ENCODE data around the gene ACTL8.

Gene ACTL8

DNA sequence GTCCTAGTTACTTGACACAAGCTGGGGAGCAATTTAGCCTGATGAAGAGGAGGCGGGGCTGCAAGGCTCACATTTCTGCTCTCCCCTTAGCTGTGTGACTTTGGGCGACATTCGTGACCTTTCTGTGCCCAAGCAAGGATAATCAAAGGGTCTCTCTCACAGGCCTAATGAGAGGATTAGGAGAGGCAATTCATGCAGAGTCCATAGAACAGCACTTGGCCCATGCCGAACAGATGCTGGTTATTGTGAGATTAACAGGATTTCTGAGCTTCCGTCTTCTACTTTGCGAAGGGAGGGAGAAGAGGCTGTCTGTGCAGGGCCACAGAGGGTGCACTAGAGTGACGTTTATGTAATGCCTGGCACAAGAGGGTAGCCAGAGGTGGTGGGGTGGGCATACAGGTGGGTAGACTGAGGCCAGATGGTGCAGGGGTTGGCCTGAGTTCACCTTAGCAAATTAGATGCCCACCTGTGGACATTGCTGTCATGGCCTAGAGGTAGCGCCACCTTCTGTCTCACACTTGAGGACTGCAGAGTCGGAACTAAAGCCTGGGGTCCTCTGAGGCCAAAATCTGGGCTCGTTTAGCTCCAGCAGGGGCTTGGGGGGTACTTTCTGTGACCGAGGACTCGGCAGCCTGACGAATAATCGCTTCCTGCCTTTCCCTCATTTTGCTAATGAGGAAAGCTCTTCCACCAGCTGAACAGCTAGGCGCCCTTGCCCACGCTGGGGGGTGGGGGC is 18.6 kb downstream of the ACTL8 start:
- no peak for DNase-seq

DNA sequence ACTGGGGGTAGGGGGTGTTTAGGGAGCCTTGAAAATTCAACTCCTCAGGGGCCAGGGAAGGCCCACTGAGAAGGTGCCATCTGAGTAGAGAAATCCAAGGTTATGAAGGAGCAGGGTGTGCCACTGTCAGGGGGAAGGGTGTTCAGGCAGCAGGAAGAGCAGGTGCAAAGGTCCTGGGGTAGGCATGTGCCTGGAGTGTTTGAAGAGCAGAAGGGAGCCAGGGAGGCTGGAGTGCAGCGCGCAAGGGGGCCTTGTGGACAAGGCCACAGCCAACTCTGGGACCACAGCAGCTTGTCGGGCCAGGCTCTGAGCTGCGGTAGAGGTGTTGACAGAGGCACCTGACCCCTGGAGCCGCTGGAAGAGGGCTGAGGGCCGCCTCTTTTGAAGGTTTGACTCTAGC is 19.3 kb downstream of the ACTL8 start:
- no peak for DNase-seq

DNA sequence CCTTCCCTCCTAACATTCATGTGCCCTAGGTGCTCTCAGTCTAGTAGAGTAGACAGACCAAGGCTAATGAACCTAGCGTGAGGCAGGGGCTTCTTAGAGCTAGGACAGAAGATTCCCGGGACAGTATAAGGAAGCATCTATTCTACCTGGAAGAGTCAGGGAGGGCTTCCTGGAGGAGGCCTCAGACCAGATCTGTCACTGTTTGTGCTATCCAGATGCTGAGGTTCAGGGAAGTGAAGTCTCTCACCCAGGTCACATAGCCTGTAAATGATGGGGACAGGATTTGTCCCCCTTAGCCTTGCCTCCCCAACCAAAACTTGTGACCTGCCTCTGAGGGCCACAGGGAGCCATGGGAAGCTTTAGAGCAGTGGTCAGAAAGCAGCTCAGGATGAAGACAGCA is 20.7 kb downstream of the ACTL8 start:
- no peak for DNase-seq

DNA sequence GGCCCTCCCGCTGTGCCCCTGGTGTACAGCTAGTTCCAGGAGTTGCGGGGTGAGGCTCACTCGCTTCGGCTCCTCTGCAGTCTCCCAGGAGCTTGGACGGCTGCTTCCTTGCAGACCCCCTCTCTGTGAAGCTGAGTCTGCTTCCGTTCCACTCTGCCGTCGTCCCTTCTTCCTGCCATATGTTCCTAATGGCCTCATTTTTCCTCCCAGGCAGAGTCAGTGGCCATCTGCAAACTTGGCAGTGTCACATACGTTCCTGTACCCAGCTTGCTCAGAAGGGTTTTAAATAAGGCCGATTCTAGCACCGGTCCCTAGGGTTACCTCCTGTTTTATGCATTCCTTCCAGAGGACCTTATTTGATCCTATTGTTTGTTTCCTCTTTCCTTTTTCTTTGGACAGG is 21.3 kb downstream of the ACTL8 start:
- no peak for DNase-seq

DNA sequence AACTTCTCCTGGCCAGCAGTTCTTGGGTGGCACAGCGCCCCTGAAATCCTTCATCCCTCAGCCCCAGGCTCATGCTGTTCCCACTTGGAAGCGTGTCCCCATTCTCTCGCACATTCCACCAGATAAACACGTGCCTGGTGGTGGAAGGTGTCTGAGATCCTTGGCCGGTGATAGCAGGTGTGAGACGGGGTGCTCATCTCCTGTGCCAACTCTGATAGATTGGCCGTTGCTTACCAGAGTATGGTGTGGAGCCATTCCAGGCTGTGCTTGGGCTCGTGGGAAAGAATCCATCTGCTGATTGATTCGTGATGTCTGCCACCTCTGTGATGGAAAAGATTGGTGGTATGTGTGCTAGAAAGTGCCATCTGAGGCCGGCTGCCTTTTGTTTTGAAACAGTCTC is 22.2 kb downstream of the ACTL8 start:
- no peak for DNase-seq

DNA sequence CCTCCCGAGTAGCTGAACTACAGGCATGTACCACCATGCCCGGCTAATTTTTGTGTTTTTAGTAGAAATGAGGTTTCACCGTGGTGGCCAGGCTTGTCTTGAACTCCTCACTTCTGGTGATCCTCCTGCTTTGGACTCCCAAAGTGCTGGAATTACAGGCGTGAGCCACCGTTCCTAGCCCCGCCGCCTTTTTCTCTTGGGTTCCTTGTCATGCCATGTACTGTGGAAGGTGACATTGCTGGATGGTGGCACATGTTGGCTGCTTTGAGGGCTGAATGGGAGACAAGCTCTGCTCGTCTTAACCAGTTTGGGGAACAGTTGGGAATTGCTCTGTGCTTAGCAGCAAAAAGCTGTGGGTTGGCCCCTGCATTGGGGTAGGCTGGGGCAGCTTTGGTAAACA is 22.7 kb downstream of the ACTL8 start:
- DNase-seq: no peak

DNA sequence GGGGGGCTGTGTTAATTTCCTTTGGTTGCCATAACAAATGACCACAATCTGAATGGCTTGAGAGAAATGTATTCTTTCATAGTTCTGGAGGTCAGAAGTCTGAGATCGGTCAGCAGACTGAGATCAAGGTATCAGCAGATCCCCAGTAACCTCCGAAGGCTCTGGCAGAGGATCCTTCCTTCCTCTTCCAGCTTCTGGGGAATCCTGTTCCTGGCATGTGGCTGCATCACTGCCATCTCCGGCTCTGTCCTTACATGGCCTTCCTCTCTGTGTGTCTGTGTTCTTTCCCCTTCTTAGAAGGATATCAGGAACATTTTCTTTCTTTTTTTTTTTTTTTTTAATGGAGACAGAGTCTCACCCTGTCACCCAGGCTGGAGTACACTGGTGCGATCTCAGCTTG is 25.8 kb downstream of the ACTL8 start:
- no peak for DNase-seq

DNA sequence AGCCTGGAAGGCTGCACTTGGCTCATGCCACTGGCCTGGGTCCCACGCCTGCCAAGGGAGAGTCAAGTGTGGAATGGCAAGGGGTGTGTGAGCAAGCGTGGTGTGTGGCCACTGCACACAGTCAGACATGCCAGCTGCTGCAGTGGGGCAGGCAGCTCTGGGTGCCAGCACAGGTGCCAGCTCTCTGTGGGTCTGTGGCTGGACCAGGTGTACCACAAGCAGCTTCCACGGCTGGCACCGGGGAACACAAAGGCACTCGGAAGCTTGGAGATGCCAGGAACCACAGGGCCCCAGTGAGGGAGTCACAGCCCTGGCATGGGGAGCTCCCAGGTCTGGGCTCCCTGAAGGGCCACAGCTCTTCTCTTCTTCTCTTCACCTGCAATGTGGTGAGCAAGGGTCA is 34.8 kb downstream of the ACTL8 start:
- no peak for DNase-seq

DNA sequence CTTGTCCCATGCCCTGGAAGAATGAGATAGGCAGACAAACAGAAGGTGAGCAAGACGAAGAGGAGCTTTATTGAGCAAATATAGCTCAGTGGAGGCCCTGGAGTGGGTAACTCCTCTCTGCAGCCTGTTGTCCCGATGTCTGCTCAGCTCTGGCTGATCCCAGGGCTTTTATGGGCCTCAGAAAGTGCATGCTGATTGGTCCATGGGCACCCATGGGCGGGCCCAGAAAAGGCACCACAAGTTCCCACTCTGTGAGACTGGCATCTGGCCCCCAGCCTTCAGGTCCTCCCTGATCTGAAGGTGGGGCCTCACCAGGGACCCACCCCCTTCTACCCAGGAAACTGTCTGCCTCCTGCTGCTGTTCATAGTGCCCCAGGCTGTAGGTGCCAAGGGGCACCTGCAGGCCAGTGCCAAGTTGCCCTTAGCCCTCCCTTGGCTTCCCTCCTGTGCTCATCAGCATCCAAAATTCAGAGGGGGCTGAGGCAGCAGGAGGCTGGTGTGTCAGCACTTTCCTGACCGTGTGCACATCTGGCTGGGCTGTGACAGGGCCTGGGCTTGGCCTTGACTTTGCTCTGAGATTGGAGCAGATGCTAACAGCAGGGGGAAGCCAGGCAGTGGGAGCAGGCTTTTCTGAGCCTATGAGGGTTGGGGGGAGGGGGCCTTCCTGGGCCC is 35.4 kb downstream of the ACTL8 start:
- DNase-seq: no peak

DNA sequence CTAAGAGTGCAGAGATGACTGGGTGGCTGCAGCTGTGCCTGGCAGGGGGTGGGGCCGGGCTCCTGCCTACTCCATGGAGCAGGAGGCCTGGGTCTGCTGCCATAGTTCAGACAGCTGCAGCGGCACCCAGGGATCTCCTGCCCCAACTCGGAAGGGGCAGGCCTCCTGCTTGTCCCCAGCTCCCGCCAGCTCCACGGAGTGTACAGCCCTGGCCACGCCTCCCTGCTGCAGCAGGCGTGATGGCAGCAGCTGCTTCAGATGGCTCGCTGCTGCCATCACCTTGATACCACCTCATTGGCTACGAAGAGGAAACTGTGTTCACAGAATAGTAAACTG is 35.9 kb downstream of the ACTL8 start:
- DNase-seq: no peak

DNA sequence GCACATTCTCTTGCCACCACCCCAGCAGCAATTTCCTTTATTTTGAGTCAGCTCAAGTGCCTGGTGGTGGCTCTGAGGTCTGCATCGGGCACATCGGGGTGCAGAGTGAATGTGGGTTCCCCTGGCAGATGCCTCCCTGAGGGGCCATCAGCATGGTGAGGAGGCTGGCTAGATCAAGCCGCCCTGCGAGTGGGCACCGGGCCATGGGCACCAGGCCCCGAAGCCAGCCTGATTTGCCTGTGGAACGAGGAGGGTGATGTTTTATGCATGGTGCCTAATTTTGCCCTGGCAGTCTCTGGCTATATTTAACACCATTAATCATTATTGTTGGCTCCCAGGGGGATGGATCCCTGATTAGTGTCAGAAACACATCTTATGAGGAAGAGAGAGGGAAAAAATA is 36.3 kb downstream of the ACTL8 start:
- DNase-seq: no peak

DNA sequence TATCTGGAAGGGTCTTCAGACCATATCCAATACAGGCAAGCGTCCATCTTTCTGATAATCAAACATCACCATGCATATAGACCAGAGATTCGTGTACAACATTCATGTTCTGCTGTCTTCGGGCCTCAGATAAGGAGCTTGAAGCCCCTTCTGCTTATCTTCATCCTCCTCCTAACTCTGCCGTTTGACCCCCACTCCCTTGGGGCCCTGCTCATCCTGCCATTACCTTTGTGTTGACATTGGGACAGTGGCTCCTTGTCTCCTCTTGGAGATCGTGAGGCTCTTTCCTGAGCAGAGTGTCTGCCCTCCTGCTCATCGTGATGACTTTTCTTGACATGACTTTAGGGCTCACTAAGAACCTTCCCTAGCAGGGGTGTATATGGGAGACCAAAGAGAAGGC is 37.3 kb downstream of the ACTL8 start:
- no peak for DNase-seq

DNA sequence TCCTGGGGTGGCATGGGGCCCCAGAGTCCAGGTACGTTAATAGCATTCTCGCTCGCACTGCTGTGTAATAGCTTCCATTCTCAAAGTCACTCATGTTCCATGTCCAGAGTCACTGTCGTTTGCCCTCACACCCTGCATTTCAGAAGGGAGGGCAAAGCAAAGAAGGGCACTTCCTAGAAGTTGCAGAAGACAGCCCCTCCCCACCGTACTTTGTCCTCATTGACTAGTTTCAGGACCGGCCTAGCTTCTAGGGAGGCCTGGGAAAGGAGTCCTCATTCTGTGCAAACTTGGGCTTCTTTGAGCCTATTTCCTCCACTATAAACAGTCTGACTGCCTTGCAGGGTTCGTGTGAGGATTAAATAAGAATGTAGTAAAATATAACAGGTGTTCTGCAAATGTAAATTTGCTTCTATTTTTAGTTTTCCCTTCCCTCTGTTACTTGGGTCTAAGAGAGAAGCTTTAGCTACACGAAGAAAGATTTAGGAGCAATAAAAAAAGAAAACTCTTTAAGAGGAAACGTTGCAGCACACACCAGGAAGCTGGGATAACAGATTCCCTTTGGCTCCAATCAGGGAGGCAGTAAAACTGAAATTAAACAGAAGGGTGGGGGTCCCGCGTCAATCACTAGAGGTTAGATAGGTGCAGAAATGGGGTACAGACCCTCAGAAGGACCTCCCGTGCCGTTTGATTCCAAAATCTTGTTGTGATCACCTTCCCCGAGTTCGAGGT is 40.1 kb downstream of the ACTL8 start:
- DNase-seq: no peak

DNA sequence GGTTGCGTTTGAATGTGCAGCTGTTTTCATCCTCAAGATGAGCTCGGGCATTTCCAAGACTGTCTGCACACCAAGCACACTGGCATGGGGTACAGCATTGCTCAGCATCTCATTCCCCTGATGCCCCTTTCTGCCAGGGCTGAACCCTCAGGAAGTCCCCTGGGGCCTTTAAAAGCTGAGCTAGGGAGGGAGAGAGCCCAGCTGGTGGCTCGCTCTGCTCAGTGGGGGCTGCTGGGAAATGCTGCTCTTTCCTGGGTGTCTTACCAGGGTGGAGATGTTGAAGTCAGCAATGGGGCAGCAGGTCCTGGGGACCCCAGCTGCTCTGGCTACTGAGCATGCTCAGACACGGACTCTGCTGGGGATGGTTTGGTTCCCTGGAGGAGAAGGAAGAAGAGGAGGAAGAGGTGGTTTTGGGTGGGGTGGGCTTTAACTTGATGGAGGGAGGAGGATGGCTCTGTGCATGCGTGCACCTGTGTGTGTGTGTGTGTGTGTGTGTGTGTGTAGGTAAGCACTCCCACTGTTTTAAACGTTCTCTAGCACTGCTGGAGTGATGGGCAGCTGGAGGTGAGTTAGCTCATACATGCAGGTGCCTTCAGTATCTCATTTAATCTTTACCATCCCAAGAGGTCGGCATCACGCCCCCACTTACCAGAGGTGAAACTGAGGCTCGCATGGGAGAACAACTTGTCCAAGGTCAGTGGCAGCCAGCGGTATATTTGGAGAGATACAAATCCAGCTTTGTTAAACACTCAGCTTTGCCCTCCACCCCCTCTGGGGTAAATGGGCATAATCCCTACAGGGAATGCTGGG is 40.9 kb downstream of the ACTL8 start:
- no peak for DNase-seq

DNA sequence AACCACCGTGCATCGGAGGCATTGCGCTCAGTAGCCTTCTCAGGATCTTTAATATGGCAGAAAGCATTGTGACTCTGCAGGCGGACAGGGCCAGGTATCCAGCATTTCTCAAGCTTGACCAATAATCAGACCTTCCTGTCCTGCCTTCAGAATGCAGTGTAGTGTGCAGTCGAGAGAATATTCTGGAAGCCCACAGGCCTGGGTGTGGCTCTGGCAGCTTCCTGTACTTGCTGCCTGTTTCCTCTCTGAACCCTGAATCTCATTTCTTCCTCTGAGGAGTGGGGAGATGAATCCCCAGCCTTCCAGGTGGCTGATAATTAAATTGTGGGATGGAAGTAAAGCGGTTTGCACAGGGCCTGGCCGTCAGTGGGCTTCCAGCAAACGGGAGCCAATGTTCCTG is 42.3 kb downstream of the ACTL8 start:
- DNase-seq: no peak

DNA sequence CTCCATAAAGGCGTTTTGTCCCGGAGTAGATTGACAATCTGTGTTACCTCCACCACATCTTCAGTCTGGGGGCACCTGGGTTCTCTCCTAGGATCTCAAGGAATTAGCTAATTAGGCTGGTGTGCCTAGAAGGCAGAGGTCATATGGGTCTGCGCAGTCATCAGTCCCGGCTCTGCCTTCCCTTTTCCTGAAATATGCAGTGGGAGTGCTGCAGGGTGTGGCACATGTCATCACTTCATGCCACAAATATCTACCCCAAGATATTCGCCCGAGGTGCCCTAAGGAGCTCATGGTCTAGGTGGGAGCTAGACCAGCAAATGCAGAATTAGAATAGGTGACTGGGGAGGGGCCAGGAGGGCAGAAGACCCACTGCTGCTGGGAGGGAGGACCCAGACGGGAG is 42.9 kb downstream of the ACTL8 start:
- DNase-seq: no peak

DNA sequence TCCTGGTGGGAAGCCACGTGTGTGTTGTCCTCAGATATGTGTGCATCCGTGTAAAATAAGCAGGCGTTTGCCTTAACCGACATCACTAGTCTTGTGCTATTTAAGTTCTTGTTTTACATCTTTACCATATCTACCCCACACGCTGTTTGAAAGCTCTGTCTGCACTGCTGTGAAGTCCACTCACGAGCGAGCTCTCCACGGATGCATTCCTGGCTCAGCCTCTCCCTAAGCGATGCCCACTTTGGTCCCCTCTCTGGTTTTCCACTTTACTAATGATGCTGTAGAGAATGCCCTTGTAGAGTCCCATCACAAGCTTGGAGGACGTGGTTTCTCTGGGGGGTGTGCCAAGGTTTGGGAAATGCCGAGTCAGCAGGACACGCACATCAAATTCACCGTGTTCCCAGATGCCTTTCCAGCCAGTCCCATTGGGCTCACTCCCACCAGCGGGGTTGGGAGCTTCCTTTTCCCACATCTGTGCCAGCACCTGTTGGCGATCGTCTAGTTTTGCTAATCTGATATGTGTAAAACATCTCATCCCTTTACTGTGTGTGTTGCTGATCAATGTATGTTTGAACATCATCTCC is 43.8 kb downstream of the ACTL8 start:
- DNase-seq: no peak

DNA sequence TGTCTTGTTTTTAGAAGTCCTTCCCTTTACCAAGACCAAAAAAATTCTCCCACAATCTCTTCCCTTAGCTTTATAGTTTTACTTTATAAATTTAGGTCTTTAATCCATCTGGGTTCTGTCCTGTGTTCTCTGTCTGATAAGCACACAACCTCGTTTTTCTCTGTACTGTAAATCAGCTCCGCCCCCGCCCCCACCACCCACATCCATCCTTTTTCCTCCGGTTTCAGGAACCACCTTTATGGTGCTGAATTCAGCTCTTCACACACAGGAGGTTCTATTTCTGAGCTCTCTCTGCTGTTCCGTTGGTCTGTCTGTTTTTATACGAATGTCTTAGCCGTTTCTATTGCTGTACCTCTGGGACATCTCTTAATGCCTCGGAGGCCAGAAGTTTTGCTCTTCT is 44.5 kb downstream of the ACTL8 start:
- DNase-seq: no peak

DNA sequence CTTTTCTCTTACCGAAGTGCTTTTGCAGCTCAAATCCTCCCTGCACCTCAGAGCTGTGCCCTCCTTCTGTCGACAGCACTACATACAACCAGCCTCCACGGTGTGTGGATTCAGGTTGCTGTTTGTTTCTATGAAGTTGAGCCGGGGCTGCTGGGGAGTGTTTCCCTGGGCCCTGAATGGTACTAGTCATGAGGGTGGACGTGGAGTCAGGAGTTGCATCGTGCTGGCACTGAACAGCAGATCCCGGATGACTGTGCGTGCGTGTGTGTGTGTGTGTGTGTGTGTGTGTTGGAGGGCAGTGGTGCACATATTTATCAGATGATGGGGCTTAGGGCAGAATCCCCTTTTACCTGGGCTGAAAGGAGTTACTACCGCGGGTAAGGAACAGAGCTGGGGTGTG is 47.0 kb downstream of the ACTL8 start:
- DNase-seq: no peak

DNA sequence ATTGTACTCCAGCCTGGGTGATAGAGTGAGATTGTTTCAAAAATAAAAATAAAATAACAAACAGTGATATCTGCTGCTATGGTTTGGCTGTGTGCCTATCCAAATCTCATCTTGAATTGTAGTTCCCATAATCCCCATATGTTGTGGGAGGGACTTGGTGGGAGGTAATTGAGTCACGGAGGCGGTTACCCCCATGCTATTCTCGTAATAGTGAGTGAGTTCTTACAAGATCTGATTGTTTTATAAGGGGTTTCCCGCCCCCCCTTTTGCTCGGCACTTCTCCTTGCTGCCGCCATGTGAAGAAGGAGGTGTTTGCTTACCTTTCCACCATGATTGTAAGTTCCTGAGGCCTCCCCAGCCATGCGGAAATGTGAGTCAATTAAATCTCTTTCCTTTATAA is 47.8 kb downstream of the ACTL8 start:
- DNase-seq: no peak

DNA sequence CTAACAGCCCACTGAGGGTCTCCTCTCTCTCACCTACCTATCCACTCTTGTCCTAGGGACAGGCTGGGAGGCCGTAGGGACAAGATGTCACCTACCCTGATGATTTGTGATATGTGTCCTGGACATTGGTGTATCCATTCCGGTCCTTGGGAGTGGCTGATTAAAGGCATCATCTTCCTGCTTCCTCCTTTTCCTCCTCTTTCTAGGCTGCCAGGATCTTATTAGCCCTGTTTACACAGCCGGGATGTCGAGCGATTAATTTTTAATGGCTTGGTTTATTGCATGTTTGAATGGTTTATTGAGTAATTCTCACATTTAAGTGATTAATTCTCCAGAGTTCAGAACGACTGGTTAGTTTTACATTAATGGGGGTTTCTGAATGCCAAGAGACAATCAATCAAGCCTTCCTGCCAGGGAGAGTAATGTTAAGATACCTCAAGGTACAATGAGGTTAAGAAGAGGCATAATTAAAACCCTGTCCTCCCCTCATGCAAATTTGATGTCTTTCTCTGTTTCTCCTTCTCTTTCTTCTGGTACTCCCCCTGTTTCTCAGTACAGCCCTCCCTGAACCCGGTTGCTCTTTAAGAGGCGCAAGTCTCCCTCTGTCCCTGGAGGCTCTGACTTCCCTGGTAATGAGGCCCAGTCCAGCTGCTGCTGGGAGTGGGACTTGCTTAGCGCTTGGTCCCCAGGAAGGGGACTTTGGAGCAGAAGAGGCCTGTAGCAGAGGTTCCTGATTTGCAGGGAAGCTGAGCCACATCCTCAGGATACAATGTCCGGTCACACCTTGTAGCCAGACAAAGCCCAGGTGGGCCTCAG is 50.9 kb downstream of the ACTL8 start:
- DNase-seq: no peak

DNA sequence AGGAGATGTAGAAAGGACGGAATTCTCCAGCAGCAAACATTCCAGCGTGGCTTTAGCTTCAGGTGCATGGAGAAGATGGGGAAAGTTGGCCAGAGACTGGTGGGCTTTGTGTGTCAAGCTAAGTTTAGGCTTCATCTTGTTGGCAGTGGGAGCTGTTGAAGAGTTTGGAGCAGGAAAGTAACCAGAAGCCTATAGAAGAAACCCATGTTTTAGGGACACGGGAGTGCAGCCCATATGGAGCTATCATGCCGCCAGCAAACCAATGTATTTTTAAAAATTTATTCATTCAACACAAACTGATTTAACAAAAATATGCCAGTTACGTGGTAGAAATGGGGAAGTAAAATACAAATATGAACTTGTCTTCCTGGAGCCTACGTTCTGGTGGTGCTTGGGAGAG is 53.7 kb downstream of the ACTL8 start:
- DNase-seq: no peak
